GM19438 (cell line): ENCODE results near the gene P2RY12.
"Not testable (repeated sequence)": the region's sequence is repeated elsewhere in the genome, so short reads cannot be mapped to it uniquely, and the experiment has no call there.

Experiments used
- ATAC-seq: cut with Tn5 transposase; IDR thresholded peaks from one replicate; pipeline ENCODE4 v1.9.1; 2021; ENCODE audit warnings: low read depth; ENCODE audit not compliant: unreplicated experiment

P2RY12 gene

GRCh38 chr3:151393941-151394340 is 9.4 kb upstream of the P2RY12 start:
- ATAC-seq: no peak

DNA sequence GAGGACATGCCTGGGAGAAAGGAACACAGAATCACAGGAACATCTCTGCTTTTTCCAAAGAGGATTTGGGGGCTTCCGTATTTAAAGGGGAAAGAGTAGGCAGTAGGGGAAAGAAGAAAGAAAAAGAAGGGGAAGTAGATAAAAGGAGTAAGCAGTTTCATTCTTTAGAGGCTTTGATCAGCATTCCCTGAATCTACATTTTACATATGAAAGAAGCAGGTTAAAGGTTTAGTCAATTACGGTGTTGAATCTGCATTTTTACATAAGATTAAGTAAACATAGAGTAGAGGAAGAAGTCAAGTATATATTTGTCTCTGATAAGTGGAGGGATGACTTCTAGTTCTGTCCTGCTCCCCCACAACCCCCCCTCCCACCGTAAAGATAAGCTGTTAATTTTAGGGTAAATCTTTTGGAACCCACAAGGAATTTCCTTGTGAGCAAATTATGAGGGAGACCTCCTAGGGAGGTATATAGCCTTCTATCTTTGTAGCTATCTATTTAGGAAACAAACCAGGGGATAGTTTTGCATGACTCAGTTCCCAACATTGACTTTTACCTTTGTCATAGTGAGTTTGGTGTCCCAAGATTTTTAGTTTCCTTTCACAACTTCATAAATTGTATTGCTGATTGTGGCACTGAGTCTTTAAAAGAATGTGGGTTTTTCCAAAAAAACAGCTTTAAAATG is 8.7 kb upstream of the P2RY12 start:
- no peak for ATAC-seq

DNA sequence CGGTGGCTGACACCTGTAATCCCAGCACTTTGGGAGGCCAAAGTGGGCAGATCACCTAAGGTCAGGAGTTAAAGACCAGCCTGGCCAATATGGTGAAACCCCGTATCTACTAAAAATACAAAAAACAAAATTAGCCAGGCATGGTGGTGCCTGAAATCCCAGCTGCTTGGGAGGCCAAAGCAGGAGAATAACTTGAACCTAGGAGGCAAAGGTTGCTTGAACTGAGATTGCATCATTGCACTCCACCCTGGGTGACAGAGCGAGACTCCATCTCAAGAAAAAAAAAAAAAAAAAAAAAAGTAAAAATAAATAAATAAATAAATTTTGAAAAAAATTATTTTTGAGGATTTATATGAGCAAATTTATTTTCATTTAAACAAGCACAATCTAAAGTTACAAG is 7.6 kb upstream of the P2RY12 start:
- not testable (repeated sequence) for ATAC-seq

DNA sequence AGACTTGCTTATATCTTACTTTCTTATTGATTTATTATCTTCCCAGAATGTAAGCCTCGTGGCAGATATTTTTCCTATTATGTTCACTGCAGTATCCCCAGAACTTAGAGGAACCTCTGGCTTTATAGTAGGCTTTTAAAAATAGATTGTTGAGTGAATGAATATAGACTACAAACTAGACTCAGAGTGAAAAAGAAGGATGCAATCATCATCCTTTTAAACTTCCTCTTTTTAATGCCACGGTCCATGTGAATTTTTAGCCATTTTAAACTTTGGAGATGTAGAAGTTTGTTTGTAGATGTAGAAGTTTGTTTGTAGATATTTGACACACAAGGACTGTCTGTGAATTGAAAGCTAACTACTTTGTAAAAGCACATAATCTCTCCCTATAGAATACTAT is 7.2 kb upstream of the P2RY12 start:
- no peak for ATAC-seq

GRCh38 chr3:151387842-151388241 is 3.3 kb upstream of the P2RY12 start:
- peak; percentile 13 for ATAC-seq

- ATAC-seq: peak; percentile 27
These were observed 2.9 kb upstream of the P2RY12 start for GRCh38 chr3:151387432-151387831.

DNA sequence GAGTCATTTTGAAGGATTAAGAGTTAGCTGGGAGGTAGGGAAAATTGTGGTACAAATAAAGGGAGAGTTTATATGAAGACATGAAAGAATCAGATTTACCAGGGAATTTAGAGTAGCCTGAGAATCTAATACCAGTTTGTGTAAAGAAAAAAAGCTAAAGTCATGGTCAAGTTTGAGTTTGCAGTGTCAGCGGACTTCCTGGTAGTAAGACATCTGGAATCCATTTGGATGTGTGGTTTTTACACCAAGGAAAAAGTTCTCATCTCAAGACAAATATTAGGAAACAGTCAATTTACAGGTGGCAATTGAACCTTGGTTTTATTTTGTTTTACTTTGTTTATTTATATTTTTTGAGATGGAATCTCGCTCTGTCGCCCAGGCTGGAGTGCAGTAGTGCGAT is 1.5 kb upstream of the P2RY12 start:
- no peak for ATAC-seq

- peak; percentile 35 for ATAC-seq
These were observed 597 bp downstream of the P2RY12 start for GRCh38 chr3:151383956-151384355.

DNA sequence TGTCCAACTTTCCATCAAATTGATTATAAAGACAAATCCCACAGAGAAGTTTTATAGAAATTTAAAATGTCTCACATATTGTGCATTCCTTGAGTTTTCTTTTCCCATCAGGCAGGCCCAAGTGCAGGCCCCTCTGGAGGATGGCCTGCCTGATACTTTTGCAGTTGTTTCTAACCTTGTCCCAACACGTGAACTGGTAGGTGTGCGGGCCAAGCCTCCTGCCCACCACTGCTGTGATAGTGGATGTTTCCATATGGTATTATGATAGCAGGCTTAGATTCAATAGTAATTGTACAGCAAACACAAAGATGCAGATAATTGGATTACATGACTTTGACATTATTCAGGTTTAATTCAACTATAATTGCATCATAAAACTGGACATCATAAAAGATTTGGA is 1.4 kb downstream of the P2RY12 start:
- no peak for ATAC-seq

DNA sequence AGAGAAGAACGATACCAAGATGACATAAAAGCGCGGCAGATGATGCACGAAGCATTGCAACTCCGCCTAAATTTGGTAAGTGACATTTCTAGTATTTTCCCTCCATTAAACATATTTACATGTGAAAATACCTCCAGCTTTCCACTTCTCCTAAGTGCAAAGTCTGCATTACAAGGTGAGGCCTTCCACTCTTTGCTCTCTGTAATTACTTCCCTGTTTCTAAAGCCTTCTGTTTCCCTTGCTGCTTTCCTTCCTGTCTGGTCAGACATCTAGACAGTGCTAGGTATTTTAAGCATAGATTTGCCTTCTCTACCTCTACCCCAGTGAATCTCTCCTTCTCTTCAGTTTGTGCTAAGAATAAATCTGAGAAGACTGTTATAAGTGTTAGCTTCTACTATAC is 1.9 kb downstream of the P2RY12 start:
- no peak for ATAC-seq

- ATAC-seq: no peak
These were observed 5.3 kb downstream of the P2RY12 start for GRCh38 chr3:151379083-151379734.

GRCh38 chr3:151377768-151378385 is 6.7 kb downstream of the P2RY12 start:
- ATAC-seq: peak; percentile 61

- ATAC-seq: no peak
These were observed 12.3 kb downstream of the P2RY12 start for GRCh38 chr3:151372063-151372820.

- no peak for ATAC-seq
These were observed 13.0 kb downstream of the P2RY12 start for GRCh38 chr3:151371526-151371925.

- ATAC-seq: no peak
These were observed 17.1 kb downstream of the P2RY12 start for GRCh38 chr3:151367448-151367847.

GRCh38 chr3:151366993-151367392 is 17.6 kb downstream of the P2RY12 start:
- no peak for ATAC-seq

DNA sequence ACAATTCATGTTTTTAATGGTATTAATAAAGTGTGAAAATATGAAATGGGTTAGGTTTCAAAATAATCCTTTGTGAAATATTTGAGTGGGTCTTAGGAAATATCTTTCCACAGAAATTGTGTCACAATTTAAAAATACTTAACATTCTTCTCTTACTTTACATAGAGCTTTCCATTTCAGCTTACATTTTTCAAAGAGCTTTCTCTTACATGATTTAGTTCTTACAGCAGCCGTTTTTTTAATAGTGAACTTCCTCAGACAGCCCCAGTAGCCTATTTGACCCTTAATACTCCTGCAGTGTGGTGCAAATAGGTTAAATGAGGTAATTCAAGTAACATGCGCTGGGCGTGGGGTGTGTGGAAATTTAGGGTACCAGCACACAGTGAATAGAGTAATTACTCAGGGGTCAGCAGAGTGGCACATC is 21.8 kb downstream of the P2RY12 start:
- ATAC-seq: no peak

- no peak for ATAC-seq
These were observed 27.1 kb downstream of the P2RY12 start for GRCh38 chr3:151357463-151357850.

- ATAC-seq: no peak
These were observed 27.6 kb downstream of the P2RY12 start for GRCh38 chr3:151356794-151357462.

- ATAC-seq: peak; percentile 17
These were observed 32.9 kb downstream of the P2RY12 start for GRCh38 chr3:151351648-151352047.

- ATAC-seq: peak; percentile 92
These were observed 33.3 kb downstream of the P2RY12 start for GRCh38 chr3:151351219-151351618.
